A673 (cell line): ENCODE results near the gene EGR4.

Experiments used
- EZH2 ChIP-seq: fragments of 200-600 bp; sonication (generic); IDR thresholded peaks from 2 replicates; pipeline ENCODE4 v1.6.1; 2017; ENCODE audit warnings: borderline replicate concordance, low read depth, mild to moderate bottlenecking, mixed read lengths, antibody characterized with exemption, low read length; ENCODE audit not compliant: poor library complexity, severe bottlenecking
- TF ChIP-seq, protein P1 (sequence below): fragments of 300-800, 200-600 bp; sonication (generic); conservative IDR thresholded peaks from 2 replicates; pipeline ENCODE4 v1.5.1; 2017; ENCODE audit warnings: low read depth, mild to moderate bottlenecking, antibody characterized with exemption, low read length, moderate library complexity, mixed read lengths

DNA sequence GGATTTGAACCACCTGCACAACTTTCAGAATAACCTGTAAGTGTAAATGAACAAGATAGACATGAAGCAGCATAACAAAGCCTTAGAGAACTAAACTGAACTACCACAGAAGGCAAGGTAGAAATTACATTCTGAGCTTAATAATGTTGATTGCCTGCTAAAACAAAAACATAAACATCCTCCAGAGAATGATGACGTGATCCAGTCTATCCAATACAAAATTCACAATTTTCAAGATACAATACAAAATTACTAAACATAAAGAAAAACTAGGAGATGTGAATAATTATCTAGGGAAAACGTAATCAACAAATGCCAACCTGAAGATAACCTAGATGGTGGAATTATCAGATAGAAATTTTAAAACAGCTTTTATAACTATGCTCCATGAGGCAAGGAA is 40.7 kb upstream of the EGR4 start:
- TF ChIP-seq, protein P1, sequence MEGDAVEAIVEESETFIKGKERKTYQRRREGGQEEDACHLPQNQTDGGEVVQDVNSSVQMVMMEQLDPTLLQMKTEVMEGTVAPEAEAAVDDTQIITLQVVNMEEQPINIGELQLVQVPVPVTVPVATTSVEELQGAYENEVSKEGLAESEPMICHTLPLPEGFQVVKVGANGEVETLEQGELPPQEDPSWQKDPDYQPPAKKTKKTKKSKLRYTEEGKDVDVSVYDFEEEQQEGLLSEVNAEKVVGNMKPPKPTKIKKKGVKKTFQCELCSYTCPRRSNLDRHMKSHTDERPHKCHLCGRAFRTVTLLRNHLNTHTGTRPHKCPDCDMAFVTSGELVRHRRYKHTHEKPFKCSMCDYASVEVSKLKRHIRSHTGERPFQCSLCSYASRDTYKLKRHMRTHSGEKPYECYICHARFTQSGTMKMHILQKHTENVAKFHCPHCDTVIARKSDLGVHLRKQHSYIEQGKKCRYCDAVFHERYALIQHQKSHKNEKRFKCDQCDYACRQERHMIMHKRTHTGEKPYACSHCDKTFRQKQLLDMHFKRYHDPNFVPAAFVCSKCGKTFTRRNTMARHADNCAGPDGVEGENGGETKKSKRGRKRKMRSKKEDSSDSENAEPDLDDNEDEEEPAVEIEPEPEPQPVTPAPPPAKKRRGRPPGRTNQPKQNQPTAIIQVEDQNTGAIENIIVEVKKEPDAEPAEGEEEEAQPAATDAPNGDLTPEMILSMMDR = no peak
- TF ChIP-seq EZH2 = no peak
